Astrocyte (in vitro differentiated cells and primary cell): ENCODE measurements around the gene CAPN5. TPM values are rescaled to one million over a fixed set of nuclear protein-coding genes. Genes with fewer than 3 reads are reported as not detected.
A peak's percentile ranks its signal among the peaks of the same experiment; 100 is the strongest.

Experiments used
- DNase-seq: peaks from one replicate; pipeline ENCODE4 v3.0.0-alpha.2; 2010; ENCODE audit warnings: low read depth
- FAIRE-seq: peaks from 2 replicates; lab custom pipeline; 2011; peaks lifted over from hg19 to GRCh38; lab: Jason Lieb, UNC
- H2AFZ ChIP-seq: 2 replicates; pipeline ENCODE4 v1.6.0; 2012; ENCODE audit warnings: low read depth, low read length, inconsistent platforms
- H3K27ac ChIP-seq: 2 replicates; pipeline ENCODE4 v1.5.1; 2011; ENCODE audit warnings: low read depth, low read length, inconsistent platforms
- H3K27me3 ChIP-seq: 2 replicates; pipeline ENCODE4 v1.6.0; 2011; ENCODE audit warnings: low read length, inconsistent platforms; ENCODE audit not compliant: insufficient read depth
- H3K36me3 ChIP-seq: 2 replicates; pipeline ENCODE4 v1.5.1; 2011; ENCODE audit warnings: low read length, inconsistent platforms; ENCODE audit not compliant: insufficient read depth
- H3K4me1 ChIP-seq: 2 replicates; pipeline ENCODE4 v1.5.1; 2011; ENCODE audit warnings: low read length, inconsistent platforms; ENCODE audit not compliant: insufficient read depth
- H3K4me2 ChIP-seq: 2 replicates; pipeline ENCODE4 v1.6.0; 2012; ENCODE audit warnings: low read length, inconsistent platforms
- H3K4me3 ChIP-seq: 2 replicates; pipeline ENCODE4 v1.5.1; 2011; ENCODE audit warnings: low read depth, mild to moderate bottlenecking, low read length, inconsistent platforms; ENCODE audit not compliant: insufficient read depth
- H3K79me2 ChIP-seq: 2 replicates; pipeline ENCODE4 v1.6.0; 2012; ENCODE audit warnings: mild to moderate bottlenecking, low read length, inconsistent platforms; ENCODE audit not compliant: insufficient read depth
- H3K9ac ChIP-seq: 2 replicates; pipeline ENCODE4 v1.6.0; 2012; ENCODE audit warnings: mild to moderate bottlenecking, low read length, inconsistent platforms
- H3K9me3 ChIP-seq: 2 replicates; pipeline ENCODE4 v1.5.1; 2012; ENCODE audit warnings: low read depth, mild to moderate bottlenecking, low read length, inconsistent platforms; ENCODE audit not compliant: insufficient read depth
- H4K20me1 ChIP-seq: 2 replicates; pipeline ENCODE4 v1.6.0; 2012; ENCODE audit warnings: low read length, inconsistent platforms; ENCODE audit not compliant: insufficient read depth
- H3K27ac Mint-ChIP-seq: one replicate; pipeline ENCODE4 v1.8.0; 2021; ENCODE audit warnings: mild to moderate bottlenecking, mixed read lengths; ENCODE audit not compliant: unreplicated experiment
- H3K27me3 Mint-ChIP-seq: one replicate; pipeline ENCODE4 v1.8.0; 2021; ENCODE audit warnings: low read depth, mixed read lengths; ENCODE audit not compliant: unreplicated experiment
- H3K36me3 Mint-ChIP-seq: one replicate; pipeline ENCODE4 v1.8.0; 2021; ENCODE audit warnings: low read depth, mixed read lengths; ENCODE audit not compliant: unreplicated experiment
- H3K4me1 Mint-ChIP-seq: one replicate; pipeline ENCODE4 v1.8.0; 2021; ENCODE audit warnings: low read depth, mixed read lengths; ENCODE audit not compliant: unreplicated experiment
- H3K4me3 Mint-ChIP-seq: one replicate; pipeline ENCODE4 v1.8.0; 2021; ENCODE audit warnings: mild to moderate bottlenecking, moderate library complexity, mixed read lengths; ENCODE audit not compliant: unreplicated experiment
- H3K9me3 Mint-ChIP-seq: one replicate; pipeline ENCODE4 v1.8.0; 2021; ENCODE audit warnings: mild to moderate bottlenecking, mixed read lengths; ENCODE audit not compliant: unreplicated experiment
- CTCF ChIP-seq: IDR thresholded peaks from 2 replicates; pipeline ENCODE4 v1.5.1; 2011; ENCODE audit warnings: low read depth, mild to moderate bottlenecking, inconsistent platforms, low read length, moderate library complexity; ENCODE audit not compliant: insufficient read depth
- EZH2 ChIP-seq: IDR thresholded peaks from 2 replicates; pipeline ENCODE4 v1.6.1; 2012; ENCODE audit warnings: mild to moderate bottlenecking, low read length, inconsistent platforms; ENCODE audit not compliant: insufficient read depth
- total RNA-seq: library from RNA; stranded (reverse); gene quantifications from 2 replicates; pipeline ENCODE4 v1.2.1, GENCODE V29; 2021

CAPN5 gene
- total RNA-seq, 1 donor from 2014 or later, result 17.4 TPM

- no peaks in the 10 kb centered on the region for H3K79me2 ChIP-seq
Observed at GRCh38 chr11:77129842-77130756, 63.3 kb downstream of the CAPN5 start.

DNA sequence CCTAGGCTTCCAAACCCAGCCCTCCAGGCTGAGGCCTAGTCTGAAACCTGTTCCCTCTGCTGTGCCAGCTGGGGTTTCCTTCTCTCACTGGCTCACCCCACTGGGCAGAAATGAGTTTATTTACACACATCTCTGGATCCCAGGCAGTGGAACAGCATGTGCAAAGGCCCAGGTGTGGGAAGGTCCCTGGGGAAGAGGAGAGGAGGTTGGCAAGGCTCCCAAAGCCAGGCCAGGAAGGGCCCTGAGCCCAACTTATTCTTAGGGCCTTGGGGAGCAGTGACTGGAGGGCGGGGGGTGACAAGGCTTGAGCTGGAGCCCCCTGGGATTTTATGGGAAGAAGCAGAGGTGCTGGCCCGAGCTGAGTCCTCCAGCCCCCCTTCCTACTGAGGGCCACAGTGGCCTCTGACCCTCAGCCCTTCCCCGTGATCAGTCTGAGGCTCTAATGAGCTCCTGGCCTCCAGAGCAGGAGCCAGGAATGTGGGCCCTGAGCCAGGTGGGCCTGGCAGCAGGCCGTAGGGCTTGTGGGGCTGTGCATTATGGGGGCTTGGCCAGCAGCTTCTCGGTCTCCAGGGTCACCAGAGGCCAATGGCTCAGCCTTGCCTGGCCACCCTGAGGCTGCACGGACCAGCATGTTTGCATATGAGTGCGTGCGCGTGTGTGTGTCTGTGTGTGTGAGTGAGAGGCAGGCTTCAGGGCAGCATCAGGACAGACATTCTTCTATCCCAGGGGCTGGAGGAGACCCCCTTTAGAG, 64.2 kb downstream of the CAPN5 start:
- Histone ChIP-seq H3K27me3 (no peaks in the 10 kb centered on the region), H3K4me2 (no peak overlapping the region), H3K9ac (no peak overlapping the region), H3K9me3 (no peaks in the 10 kb centered on the region), H3K4me1 (peaks cover 15% of the 10 kb centered on the region), H3K27ac (no peak overlapping the region), H3K36me3 (no peaks in the 10 kb centered on the region), H3K4me3 (no peak overlapping the region), H4K20me1 (no peaks in the 10 kb centered on the region), H2AFZ (no peak overlapping the region), H3K79me2 (no peaks in the 10 kb centered on the region)
- TF ChIP-seq EZH2 (no peak), CTCF (no peak)
- no peak overlapping the region for H3K27ac Mint-ChIP-seq
- no peak for FAIRE-seq
- DNase-seq, result peak; percentile 29
- no peak overlapping the region for H3K4me3 Mint-ChIP-seq
- H3K36me3 Mint-ChIP-seq, result no peaks in the 10 kb centered on the region
- H3K9me3 Mint-ChIP-seq, result no peaks in the 10 kb centered on the region
- peaks cover under 1% of the 10 kb centered on the region for H3K4me1 Mint-ChIP-seq
- H3K27me3 Mint-ChIP-seq, result peaks cover 16% of the 10 kb centered on the region

More at GRCh38 chr11:77129842-77130756, 63.3 kb downstream of the CAPN5 start:
- H4K20me1 ChIP-seq, result no peaks in the 10 kb centered on the region
- H3K4me3 ChIP-seq, result no peak overlapping the region
- Mint-ChIP-seq H3K4me3 (no peak overlapping the region), H3K9me3 (no peaks in the 10 kb centered on the region), H3K27me3 (peaks cover 16% of the 10 kb centered on the region), H3K4me1 (no peaks in the 10 kb centered on the region), H3K27ac (no peak overlapping the region), H3K36me3 (no peaks in the 10 kb centered on the region)
- no peak overlapping the region for H3K4me2 ChIP-seq
- TF ChIP-seq EZH2 (no peak), CTCF (no peak)
- DNase-seq, result no peak
- no peaks in the 10 kb centered on the region for H3K36me3 ChIP-seq
- no peaks in the 10 kb centered on the region for H3K27me3 ChIP-seq
- H3K4me1 ChIP-seq, result peaks cover 14% of the 10 kb centered on the region
- H3K27ac ChIP-seq, result no peak overlapping the region
- FAIRE-seq, result no peak
- H3K9ac ChIP-seq, result no peak overlapping the region
- H2AFZ ChIP-seq, result no peak overlapping the region
- no peaks in the 10 kb centered on the region for H3K9me3 ChIP-seq
